Cerebellar cortex (tissue), 1 donor: ENCODE data around the gene MTCH1.
A peak's percentile ranks its signal among the peaks of the same experiment; 100 is the strongest.

Experiments
- DNase-seq: peaks from one replicate; pipeline ENCODE4 v3.0.0-alpha.2; 2015; ENCODE audit warnings: low spot score

Gene MTCH1, protein sequence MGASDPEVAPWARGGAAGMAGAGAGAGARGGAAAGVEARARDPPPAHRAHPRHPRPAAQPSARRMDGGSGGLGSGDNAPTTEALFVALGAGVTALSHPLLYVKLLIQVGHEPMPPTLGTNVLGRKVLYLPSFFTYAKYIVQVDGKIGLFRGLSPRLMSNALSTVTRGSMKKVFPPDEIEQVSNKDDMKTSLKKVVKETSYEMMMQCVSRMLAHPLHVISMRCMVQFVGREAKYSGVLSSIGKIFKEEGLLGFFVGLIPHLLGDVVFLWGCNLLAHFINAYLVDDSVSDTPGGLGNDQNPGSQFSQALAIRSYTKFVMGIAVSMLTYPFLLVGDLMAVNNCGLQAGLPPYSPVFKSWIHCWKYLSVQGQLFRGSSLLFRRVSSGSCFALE

DNA sequence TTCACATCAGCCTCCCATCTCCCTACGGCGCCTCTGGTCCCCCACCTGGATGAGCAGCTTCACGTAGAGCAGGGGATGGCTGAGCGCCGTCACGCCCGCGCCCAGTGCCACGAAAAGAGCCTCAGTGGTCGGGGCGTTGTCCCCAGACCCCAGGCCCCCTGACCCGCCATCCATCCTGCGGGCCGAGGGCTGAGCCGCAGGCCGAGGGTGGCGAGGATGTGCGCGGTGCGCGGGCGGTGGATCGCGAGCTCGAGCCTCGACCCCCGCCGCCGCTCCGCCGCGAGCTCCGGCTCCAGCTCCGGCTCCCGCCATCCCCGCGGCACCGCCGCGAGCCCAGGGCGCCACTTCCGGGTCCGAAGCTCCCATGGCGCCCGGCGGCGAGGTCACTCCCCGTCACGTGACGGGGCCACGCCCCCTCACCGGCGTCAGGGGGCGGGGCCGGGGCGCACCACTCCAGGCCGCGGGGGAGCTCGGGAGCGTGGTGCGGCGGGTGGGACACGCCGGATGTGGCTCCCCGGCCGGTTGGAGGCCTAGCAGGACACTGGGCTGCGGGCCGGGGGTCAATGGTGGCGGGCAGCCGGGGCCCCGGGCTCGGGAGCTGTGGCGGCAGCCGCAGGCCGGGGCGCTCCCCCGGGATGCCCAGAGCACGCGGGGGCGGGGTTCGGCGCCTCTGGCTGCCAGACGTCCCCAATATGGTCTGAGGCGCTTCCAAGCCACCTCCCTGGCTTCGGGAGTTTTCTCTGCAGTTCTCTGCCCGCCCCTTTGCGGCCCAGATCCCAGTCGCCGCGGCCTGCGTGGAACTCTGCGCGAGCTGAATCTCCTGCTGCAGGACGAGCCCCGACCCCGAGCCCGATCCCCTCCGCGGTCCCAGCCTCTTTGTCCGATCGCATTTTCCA, at the start of gene MTCH1:
MTCH1 (minus strand) TSS at position 389 of the 896 bp plus-strand sequence; CDS start at position 366, 23 bp downstream.
- DNase-seq, result peak; percentile 93

DNA sequence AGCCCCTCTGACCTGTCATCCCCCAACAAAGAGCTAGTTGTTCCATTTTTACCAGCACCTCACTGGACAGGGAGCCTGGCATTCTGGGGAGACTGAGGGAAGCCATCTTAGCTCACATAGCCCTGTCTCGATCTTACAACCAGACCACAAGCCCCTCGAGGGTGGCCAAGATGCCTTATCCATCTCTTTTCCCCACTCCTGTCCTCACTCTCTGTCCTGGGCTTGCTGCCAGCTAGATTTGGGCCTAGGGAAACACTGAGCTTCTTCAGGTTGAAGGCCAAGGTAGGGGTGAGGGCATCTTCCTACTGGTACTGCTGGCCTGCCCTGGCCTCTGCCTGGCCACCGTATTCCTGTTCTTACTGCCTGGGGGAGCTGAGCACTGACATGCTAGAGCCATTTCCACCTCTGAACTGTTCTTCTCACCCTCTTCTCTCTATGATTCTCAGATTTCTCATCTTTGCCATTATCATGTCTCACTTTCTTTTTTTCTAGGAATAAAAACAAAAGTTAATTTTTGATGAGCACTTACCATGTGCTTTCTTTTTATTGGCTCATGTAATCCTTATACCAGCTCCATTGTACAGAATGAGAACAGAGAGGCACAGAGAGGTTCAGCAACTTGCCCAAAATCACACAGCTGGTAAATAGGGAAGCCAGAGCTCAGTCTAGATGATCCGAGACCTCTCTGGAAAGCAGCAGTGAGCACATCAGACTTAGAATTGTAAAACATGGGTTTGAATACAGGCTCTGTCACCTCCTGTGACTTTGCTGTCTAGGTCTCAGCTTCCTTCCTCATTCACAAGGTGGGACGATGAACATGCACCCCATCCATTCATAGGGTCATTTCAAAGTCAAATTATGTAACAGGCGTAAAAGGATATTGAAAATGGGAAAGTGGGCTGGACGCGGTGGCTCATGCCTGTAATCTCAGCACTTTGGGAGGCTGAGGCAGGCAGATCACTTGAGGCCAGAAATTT, 48.1 kb upstream of the MTCH1 start:
- DNase-seq, result no peak

- no peak for DNase-seq
Measured at GRCh38 chr6:37033255-37033654, 47.3 kb upstream of the MTCH1 start.

- DNase-seq, result no peak
Measured at GRCh38 chr6:37032239-37032638, 46.2 kb upstream of the MTCH1 start.

DNA sequence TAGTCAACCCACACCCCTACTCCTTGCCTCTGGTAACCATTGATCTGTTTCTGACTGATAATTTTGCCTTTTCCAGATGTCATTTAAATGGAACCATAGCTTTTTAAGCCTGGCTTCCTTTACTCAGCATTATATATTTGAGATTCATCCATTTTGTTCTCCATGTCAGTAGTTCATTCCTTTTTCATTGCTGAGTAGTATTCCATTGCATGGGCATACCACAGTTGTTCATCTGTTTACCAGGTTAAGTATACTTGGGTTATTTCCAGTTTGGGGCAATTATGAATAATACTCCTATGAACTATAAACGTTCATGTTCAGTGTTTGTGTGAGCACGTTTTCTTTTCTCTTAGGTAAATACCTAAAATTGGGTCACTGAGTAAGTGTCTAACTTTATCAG, 44.6 kb upstream of the MTCH1 start:
- DNase-seq, result no peak

DNA sequence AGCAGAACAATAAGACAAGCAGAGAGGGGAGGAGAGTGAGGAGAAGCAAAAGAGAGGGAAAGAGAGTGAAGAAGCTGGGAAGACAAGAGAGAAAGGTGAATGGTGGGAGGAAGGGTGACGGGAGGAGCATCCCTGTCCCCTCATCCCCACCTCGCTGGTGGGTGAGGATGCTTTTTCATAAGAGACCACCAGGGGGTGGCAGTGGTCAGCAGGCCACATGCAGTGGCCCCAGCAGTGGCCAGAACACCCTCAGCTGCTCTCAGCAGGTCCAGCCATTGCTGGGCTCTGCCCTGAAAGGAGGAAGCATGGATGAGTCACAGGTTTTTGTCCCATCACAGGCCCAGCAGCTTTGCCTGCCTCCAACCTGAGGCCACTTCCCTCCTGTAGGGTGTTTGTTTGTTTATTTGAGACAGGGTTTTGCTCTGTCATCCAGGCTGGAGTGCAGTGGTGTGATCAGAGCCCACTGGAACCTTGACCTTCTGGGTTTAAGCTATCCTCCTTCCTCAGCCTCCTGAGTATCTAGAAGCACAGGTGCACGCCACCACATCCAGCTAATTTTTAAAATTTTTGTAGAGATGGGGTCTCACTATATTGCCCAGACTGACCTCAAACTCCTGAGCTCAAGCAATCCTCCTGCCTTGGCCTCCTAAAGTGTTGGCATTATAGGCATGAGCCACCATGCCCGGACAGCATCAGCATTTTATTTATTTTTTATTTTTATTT, 43.4 kb upstream of the MTCH1 start:
- DNase-seq, result peak; percentile 52

GRCh38 chr6:37027811-37028469, 41.9 kb upstream of the MTCH1 start:
- no peak for DNase-seq

DNA sequence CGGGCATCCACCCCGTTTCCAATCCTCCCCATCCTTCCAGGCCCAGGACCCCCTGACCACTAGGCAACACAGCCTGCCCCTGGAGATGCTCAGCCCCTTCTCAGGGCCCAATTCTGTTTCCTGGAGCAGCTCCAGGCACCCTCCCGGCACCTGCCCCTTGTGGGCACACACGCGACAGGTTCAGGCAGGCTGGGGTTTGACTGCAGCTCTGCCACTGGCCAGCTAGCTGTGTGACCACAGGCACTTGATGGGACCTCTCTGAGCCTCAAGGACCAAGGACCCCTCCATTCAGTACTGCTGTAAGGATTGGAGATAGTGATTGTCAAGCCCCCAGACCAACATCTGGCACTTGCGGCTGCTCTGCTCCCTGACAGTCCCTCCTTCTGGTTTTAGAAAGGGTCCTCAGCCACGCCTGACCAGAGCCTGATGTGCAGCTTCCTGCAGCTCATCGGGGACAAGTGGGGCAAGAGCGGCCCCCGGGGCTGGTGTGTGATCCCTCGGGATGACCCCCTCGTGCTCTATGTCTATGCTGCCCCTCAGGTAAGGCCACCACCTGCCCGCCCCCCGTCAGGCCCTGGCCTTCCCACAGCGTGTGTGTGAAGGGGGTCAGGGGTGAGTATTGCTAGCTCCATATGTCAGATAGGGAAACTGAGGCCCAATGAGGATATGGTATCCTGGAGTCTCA, 41.2 kb upstream of the MTCH1 start:
- DNase-seq, result no peak

GRCh38 chr6:37025621-37026466, 39.8 kb upstream of the MTCH1 start:
- no peak for DNase-seq

GRCh38 chr6:37024656-37025337, 38.8 kb upstream of the MTCH1 start:
- no peak for DNase-seq

GRCh38 chr6:37022135-37022863, 36.3 kb upstream of the MTCH1 start:
- DNase-seq, result no peak

DNA sequence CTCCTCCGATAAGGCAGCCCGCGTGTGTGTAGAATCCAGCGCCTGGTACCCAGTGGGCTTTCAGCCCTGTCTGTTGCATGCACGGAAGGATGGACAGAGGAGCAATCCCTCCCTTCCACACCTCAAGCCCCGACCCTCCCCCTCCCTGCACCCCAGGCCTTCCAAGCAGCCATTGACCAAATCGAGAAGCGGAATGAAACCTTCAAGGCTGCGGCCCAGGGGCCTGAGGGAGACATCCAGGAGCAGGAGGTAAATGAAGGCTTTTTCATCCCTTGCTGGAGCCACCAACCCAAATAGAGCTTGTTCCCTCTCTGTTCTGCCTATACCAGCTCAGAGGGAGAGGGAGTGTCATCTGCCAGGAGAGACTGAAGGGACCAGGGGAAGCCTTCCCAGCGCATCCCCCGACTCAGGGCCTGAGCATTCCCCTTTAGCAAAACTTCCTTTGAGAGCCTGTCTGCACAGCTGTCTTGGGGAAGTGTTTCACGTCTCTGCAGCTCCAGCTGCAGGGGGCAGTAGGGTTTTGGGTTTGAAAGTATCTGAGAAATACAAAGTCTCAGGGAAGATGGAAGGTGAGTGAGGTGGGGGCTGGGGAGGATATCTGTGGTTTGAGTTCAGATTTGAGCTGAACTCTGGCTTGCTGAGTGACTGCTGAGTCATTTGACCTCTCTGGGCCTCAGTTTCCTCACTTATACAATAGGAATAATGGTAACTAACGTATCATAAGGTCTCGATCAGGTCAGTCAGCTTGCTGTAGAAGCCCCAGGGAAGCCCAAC, 35.5 kb upstream of the MTCH1 start:
- peak; percentile 66 for DNase-seq

- no peak for DNase-seq
Measured at GRCh38 chr6:37020812-37021211, 34.8 kb upstream of the MTCH1 start.

DNA sequence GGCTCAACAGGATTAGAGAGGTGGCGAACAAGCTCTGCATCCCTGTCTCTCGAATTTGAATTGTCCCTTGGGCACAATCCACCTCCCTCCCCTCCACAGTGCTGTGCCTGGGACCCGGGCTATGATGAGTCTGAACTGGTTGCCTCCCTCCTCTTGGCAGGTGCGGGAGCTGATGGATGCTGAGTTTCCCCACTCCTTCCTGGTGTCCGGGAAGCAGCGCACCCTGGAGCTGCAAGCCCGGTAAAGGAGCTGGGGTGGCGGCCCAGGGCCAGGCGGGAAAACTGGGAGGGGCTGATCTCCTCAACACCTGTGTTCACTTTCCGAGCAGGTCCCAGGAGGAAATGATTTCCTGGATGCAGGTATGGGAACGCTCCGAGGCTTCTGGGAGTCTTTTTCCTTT, 34.4 kb upstream of the MTCH1 start:
- no peak for DNase-seq

DNA sequence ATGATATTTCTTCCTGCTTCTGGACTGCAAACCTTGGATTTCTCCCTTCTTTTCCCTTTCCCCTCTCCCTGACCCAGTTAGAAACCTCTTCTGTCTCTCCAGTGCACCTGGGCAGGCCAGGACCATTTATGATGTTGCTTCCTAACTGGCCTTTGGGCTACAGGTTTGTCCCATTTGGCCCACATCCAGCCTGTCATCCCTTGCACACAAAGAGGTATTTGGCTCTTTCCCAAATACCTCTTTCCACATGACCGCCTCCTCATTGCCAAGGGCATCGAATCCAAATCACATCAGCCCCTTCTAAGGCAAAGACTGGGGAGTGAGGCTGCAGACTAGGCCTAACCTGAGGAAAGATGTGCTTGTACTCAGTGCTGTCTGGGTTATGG, 33.1 kb upstream of the MTCH1 start:
- DNase-seq, result peak; percentile 53

- DNase-seq, result peak; percentile 93
Measured at GRCh38 chr6:37018198-37019064, 32.4 kb upstream of the MTCH1 start.
